Endodermal cell (in vitro differentiated cells): ENCODE measurements around the gene PCDHGC3. TPM values are rescaled to one million over a fixed set of nuclear protein-coding genes. Genes with fewer than 3 reads are reported as not detected.

ENCODE experiments used
- DNase-seq: peaks from one replicate; pipeline ENCODE4 v3.0.0-alpha.2; 2017
- H3K27ac ChIP-seq: 2 replicates; pipeline ENCODE4 v1.5.1; 2013; ENCODE audit warnings: mild to moderate bottlenecking, low read depth, low read length, moderate library complexity
- H3K27me3 ChIP-seq: 2 replicates; pipeline ENCODE4 v1.6.1; 2013; ENCODE audit warnings: mild to moderate bottlenecking, low read length, moderate library complexity; ENCODE audit not compliant: insufficient read depth, control insufficient read depth, poor library complexity, severe bottlenecking
- H3K36me3 ChIP-seq: 2 replicates; pipeline ENCODE4 v1.7.0; 2013; ENCODE audit warnings: mild to moderate bottlenecking, low read length, moderate library complexity; ENCODE audit not compliant: control insufficient read depth, insufficient read depth
- H3K4me1 ChIP-seq: one replicate; pipeline ENCODE4 v1.7.0; 2013; ENCODE audit warnings: low read length; ENCODE audit not compliant: control insufficient read depth, insufficient read depth
- H3K4me3 ChIP-seq: 2 replicates; pipeline ENCODE4 v1.5.1; 2013; ENCODE audit warnings: mild to moderate bottlenecking, low read length, moderate library complexity
- H3K9ac ChIP-seq: 2 replicates; pipeline ENCODE4 v1.6.1; 2013; ENCODE audit warnings: mild to moderate bottlenecking, low read length, moderate library complexity; ENCODE audit not compliant: poor library complexity, severe bottlenecking; ENCODE audit errors: extremely low read depth
- H3K9me3 ChIP-seq: 2 replicates; pipeline ENCODE4 v1.6.1; 2013; ENCODE audit warnings: mild to moderate bottlenecking, low read length, moderate library complexity; ENCODE audit not compliant: control insufficient read depth
- H3K27ac Mint-ChIP-seq: 2 replicates; pipeline ENCODE4 v1.8.0; 2020; ENCODE audit warnings: mixed read lengths
- H3K27me3 Mint-ChIP-seq: 2 replicates; pipeline ENCODE4 v1.8.0; 2021; ENCODE audit warnings: mild to moderate bottlenecking, mixed read lengths; ENCODE audit not compliant: insufficient read depth
- H3K36me3 Mint-ChIP-seq: 2 replicates; pipeline ENCODE4 v1.8.0; 2020; ENCODE audit warnings: low read depth, mixed read lengths
- H3K4me1 Mint-ChIP-seq: 2 replicates; pipeline ENCODE4 v1.8.0; 2020; ENCODE audit warnings: mixed read lengths
- H3K4me3 Mint-ChIP-seq: 2 replicates; pipeline ENCODE4 v1.8.0; 2020; ENCODE audit warnings: mild to moderate bottlenecking, moderate library complexity, mixed read lengths
- H3K9me3 Mint-ChIP-seq: 2 replicates; pipeline ENCODE4 v1.8.0; 2020; ENCODE audit warnings: mild to moderate bottlenecking, mixed read lengths
- CTCF ChIP-seq: fragments of 200-600 bp; sonication (generic); conservative IDR thresholded peaks from 2 replicates; pipeline ENCODE4 v1.5.0; 2021; ENCODE audit warnings: antibody characterized with exemption, mild to moderate bottlenecking
- WGBS, 2 experiments: methylation state at CpG; one replicate each; pipeline versions ENCODE4 v1.1.5 to v1.1.7; 2013; ENCODE audit warnings: missing lambda C conversion rate in 2 of 2, mixed read lengths in 1 of 2; ENCODE audit not compliant: insufficient coverage in 1 of 2, insufficient read length in 1 of 2; 5-methylcytosine and 5-hydroxymethylcytosine counted together
- long read RNA-seq, 4 experiments: library from polyadenylated mRNA in 2 of 4; library from RNA in 1 of 4; library from capped mRNA in 1 of 4; stranded (forward) in 3 of 4; unstranded in 1 of 4; transcript quantifications; one replicate each; pipeline ENCODE4 v2.0.0, GENCODE V29; 2020 to 2021; ENCODE audit warnings: inconsistent platforms in 1 of 4
- polyA plus RNA-seq, 2 experiments: library from polyadenylated mRNA; stranded (reverse); fragments of 50-300 nt; gene quantifications; one replicate each; pipeline ENCODE4 v1.2.3, GENCODE V29; 2013
- total RNA-seq, 2 donors: library from RNA; stranded (reverse); fragmentation: NEBNext Ultra II Directional in 1 of 2; extraction: Animal tissue kit (Norgen Biotek cat#: 25700) in 1 of 2; gene quantifications; 2 replicates in 1 of 2; 3 replicates in 1 of 2; pipeline ENCODE4 v1.2.1, GENCODE V29; 2021

Gene PCDHGC3
- total RNA-seq = 10 to 100 TPM; 13.9 to 27.6 TPM
- polyA plus RNA-seq (2013, experiment 1 of 2) = 56.9 TPM
- polyA plus RNA-seq (2013, experiment 2 of 2) = 55.8 TPM
- long read RNA-seq, experiment 1, full-length matches to known transcripts = 4 of 7 reads
- long read RNA-seq, experiment 1, partial matches to known transcripts = 2 of 7 reads
- long read RNA-seq, experiment 1, other reads (novel, unspliced or antisense) = 1 of 7 reads
- long read RNA-seq, experiment 2, full-length matches to known transcripts = 35 of 37 reads
- long read RNA-seq, experiment 2, partial matches to known transcripts = 0 of 37 reads
- long read RNA-seq, experiment 2, other reads (novel, unspliced or antisense) = 2 of 37 reads
- long read RNA-seq, experiment 3, full-length matches to known transcripts = 4 of 11 reads
- long read RNA-seq, experiment 3, partial matches to known transcripts = 7 of 11 reads
- long read RNA-seq, experiment 3, other reads (novel, unspliced or antisense) = 0 of 11 reads
- long read RNA-seq, experiment 4, partial matches to known transcripts = 0 of 1 reads
- long read RNA-seq, experiment 4, other reads (novel, unspliced or antisense) = 0 of 1 reads

- peak within 1 kb of the TSS; percentile 51 for H3K9ac ChIP-seq
- H3K4me3 Mint-ChIP-seq = peak within 1 kb of the TSS; percentile 78
- no peak within 1 kb of the TSS for H3K27ac ChIP-seq
These were observed at the start of gene PCDHGC3 for GRCh38 chr5:141475625-141476131. Gene PCDHGC3 (plus strand): TSS chr5:141475966. CDS start chr5:141476117, 151 bp downstream.

GRCh38 chr5:141427783-141428426, 47.9 kb upstream of the PCDHGC3 start:
- H3K9me3 Mint-ChIP-seq = peaks cover 66% of the 10 kb centered on the region
- Histone ChIP-seq H3K36me3 (no peaks in the 10 kb centered on the region), H3K4me1 (no peaks in the 10 kb centered on the region), H3K27me3 (no peaks in the 10 kb centered on the region), H3K9me3 (peaks cover 75% of the 10 kb centered on the region), H3K4me3 (no peak overlapping the region), H3K9ac (no peak overlapping the region), H3K27ac (no peak overlapping the region)
- H3K27me3 Mint-ChIP-seq = no peaks in the 10 kb centered on the region
- H3K27ac Mint-ChIP-seq = no peak overlapping the region
- WGBS, 2 experiments = 95 to 96% methylated on average over 44 to 53 of the region's 53 CpGs
- DNase-seq = no peak
- H3K4me1 Mint-ChIP-seq = no peaks in the 10 kb centered on the region
- no peak overlapping the region for H3K4me3 Mint-ChIP-seq
- H3K36me3 Mint-ChIP-seq = peaks cover 70% of the 10 kb centered on the region
- no peak for TF ChIP-seq CTCF

More at GRCh38 chr5:141475625-141476131, at the start of gene PCDHGC3:
- DNase-seq = peak; percentile 97
- WGBS, 2 experiments = 5 to 26% methylated on average over 26 to 28 of the region's 28 CpGs
- Histone ChIP-seq H3K9me3 (no peaks in the 10 kb centered on the region), H3K27me3 (peaks cover 12% of the 10 kb centered on the region), H3K4me1 (no peaks in the 10 kb centered on the region), H3K36me3 (no peaks in the 10 kb centered on the region), H3K4me3 (peak within 1 kb of the TSS; percentile 86)
- no peak for TF ChIP-seq CTCF
- H3K27ac Mint-ChIP-seq = peak within 1 kb of the TSS; percentile 69
- H3K27me3 Mint-ChIP-seq = peaks cover 31% of the 10 kb centered on the region
- peaks cover 11% of the 10 kb centered on the region for H3K36me3 Mint-ChIP-seq
- no peaks in the 10 kb centered on the region for H3K9me3 Mint-ChIP-seq
- H3K4me1 Mint-ChIP-seq = peaks cover 8% of the 10 kb centered on the region

GRCh38 chr5:141430332-141431113, 45.2 kb upstream of the PCDHGC3 start, which contains the start of gene PCDHGA12:
Gene PCDHGA12 (plus strand): TSS chr5:141430507. CDS start chr5:141430760, 253 bp downstream.
- no peak within 1 kb of the TSS for H3K4me3 ChIP-seq
- no peak for DNase-seq
- no peak within 1 kb of the TSS for H3K4me3 Mint-ChIP-seq
- H3K27ac ChIP-seq = no peak within 1 kb of the TSS
- no peaks in the 10 kb centered on the region for H3K4me1 ChIP-seq
- no peaks in the 10 kb centered on the region for H3K4me1 Mint-ChIP-seq
- H3K36me3 Mint-ChIP-seq = peaks cover 66% of the 10 kb centered on the region
- no peaks in the 10 kb centered on the region for H3K36me3 ChIP-seq
- no peaks in the 10 kb centered on the region for H3K27me3 Mint-ChIP-seq
- H3K9ac ChIP-seq = no peak within 1 kb of the TSS
- H3K27ac Mint-ChIP-seq = no peak within 1 kb of the TSS
- peaks cover 77% of the 10 kb centered on the region for H3K9me3 ChIP-seq
- H3K27me3 ChIP-seq = no peaks in the 10 kb centered on the region
- peaks cover 72% of the 10 kb centered on the region for H3K9me3 Mint-ChIP-seq
- TF ChIP-seq CTCF = no peak
- 94 to 97% methylated on average over 25 to 33 of the region's 33 CpGs for WGBS, 2 experiments
